Tongue (tissue), 2 donors: ENCODE data around the gene KCTD11. TPM values are rescaled to one million over a fixed set of nuclear protein-coding genes. Genes with fewer than 3 reads are reported as not detected.

ENCODE experiments used
- DNase-seq: peaks from one replicate; pipeline ENCODE4 v3.0.0-alpha.2; 2015
- total RNA-seq: library from RNA; depleted of rRNA; stranded (reverse); fragments of >200 nt; gene quantifications from one replicate; pipeline ENCODE4 v1.2.3, GENCODE V29; 2014

The KCTD11 gene
- total RNA-seq, result 3.4 TPM

- DNase-seq, result peak; percentile 90
Measured at GRCh38 chr17:7351665-7352502, at the start of gene KCTD11. KCTD11 (plus strand) TSS chr17:7352162.

GRCh38 chr17:7304179-7304578, 47.8 kb upstream of the KCTD11 start:
- DNase-seq, result no peak

GRCh38 chr17:7306911-7307685, 44.9 kb upstream of the KCTD11 start, which contains the start of gene EIF5A:
EIF5A (plus strand) TSS chr17:7307628; CDS start chr17:7309636, 2,008 bp downstream.
- DNase-seq, result peak; percentile 100

- DNase-seq, result peak; percentile 36
Measured at GRCh38 chr17:7307686-7308624, 44.0 kb upstream of the KCTD11 start.

GRCh38 chr17:7308625-7309433, 43.1 kb upstream of the KCTD11 start:
- peak; percentile 86 for DNase-seq

- DNase-seq, result no peak
Measured at GRCh38 chr17:7309628-7310027, 42.3 kb upstream of the KCTD11 start.

- no peak for DNase-seq
Measured at GRCh38 chr17:7311110-7311705, 40.8 kb upstream of the KCTD11 start.

GRCh38 chr17:7312432-7313087, 39.4 kb upstream of the KCTD11 start:
- DNase-seq, result no peak

GRCh38 chr17:7313088-7313889, 38.7 kb upstream of the KCTD11 start:
- DNase-seq, result no peak

GRCh38 chr17:7313890-7314718, 37.9 kb upstream of the KCTD11 start:
- no peak for DNase-seq

- peak; percentile 94 for DNase-seq
Measured at GRCh38 chr17:7314719-7315569, 37.0 kb upstream of the KCTD11 start, which contains the start of gene GPS2. GPS2 (minus strand) TSS chr17:7315360; CDS start chr17:7315052, 308 bp downstream.

- DNase-seq, result no peak
Measured at GRCh38 chr17:7315570-7316235, 36.3 kb upstream of the KCTD11 start.

GRCh38 chr17:7317161-7317803, 34.7 kb upstream of the KCTD11 start:
- DNase-seq, result no peak

- no peak for DNase-seq
Measured at GRCh38 chr17:7318121-7318860, 33.7 kb upstream of the KCTD11 start.

- no peak for DNase-seq
Measured at GRCh38 chr17:7321466-7321865, 30.5 kb upstream of the KCTD11 start.
